ENCODE measurements around the gene RAB3GAP2.
"Not testable (repeated sequence)": the region's sequence is repeated elsewhere in the genome, so short reads cannot be mapped to it uniquely, and the experiment has no call there.

Gene RAB3GAP2

DNA sequence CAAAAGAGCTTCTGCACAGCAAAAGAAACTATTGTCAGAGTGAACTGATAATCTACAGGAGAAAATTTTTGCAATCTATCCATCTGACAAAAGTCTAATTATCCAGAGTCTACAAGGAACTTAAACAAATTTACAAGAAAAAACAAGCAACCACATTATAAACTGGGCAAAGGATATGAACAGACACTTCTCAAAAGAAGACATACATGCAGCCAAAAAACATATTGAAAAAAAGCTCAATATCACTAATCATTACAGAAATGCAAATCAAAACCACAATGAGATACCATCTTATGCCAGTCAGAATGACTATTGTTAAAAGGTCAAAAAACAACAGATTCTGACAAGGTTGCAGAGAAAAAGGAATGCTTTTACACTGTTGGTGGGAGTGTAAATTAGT, 12.5 kb downstream of the RAB3GAP2 start:
- H3K4me1 ChIP-seq (ENCODE audit: control insufficient read depth in 2 of 2, insufficient read depth in 1 of 2, low read depth in 1 of 2, low read length in 2 of 2); DNase-seq (ENCODE audit: low spot score); H2AFZ ChIP-seq (ENCODE audit: low read length); H3K18ac ChIP-seq (ENCODE audit: low read length); H3K27ac ChIP-seq (replicated peaks; ENCODE audit: low read length); H3K4me3 ChIP-seq (ENCODE audit: low read length in 2 of 2); H4K8ac ChIP-seq (ENCODE audit: low read depth, low read length); H2BK15ac ChIP-seq (ENCODE audit: low read length); H3K14ac ChIP-seq (ENCODE audit: low read length); H2BK5ac ChIP-seq (ENCODE audit: low read length); H3K4ac ChIP-seq (ENCODE audit: low read length); H3K4me2 ChIP-seq (ENCODE audit: insufficient read depth, low read length, poor library complexity, severe bottlenecking); H2BK120ac ChIP-seq (ENCODE audit: low read depth, low read length); H3K9ac ChIP-seq (ENCODE audit: low read depth, low read length, poor library complexity); H3K27me3 ChIP-seq (ENCODE audit: control insufficient read depth in 3 of 3, insufficient read depth in 3 of 3, low read depth in 1 of 3, low read length in 3 of 3); H3K23ac ChIP-seq (ENCODE audit: low read depth, low read length, poor library complexity); H3K79me1 ChIP-seq (ENCODE audit: low read depth, low read length); H2BK12ac ChIP-seq (ENCODE audit: low read length); H4K91ac ChIP-seq (ENCODE audit: low read depth, low read length, poor library complexity); H2AK5ac ChIP-seq (ENCODE audit: low read depth, low read length): not testable (repeated sequence)
- Histone ChIP-seq H3K36me3 (replicated peaks in 1 of 2; ENCODE audit: control insufficient read depth in 2 of 2, insufficient read depth in 2 of 2, low read length in 2 of 2) (peaks cover 0 to 24% of the 10 kb centered on the region in 2 donors), H3K9me3 (replicated peaks in 1 of 2; ENCODE audit: control insufficient read depth in 2 of 2, insufficient read depth in 1 of 2, low read depth in 1 of 2, low read length in 2 of 2) (peaks cover 0 to 36% of the 10 kb centered on the region in 2 donors)

GRCh38 chr1:220256194-220256593, 16.1 kb downstream of the RAB3GAP2 start:
- H3K4me3 ChIP-seq (ENCODE audit: low read length in 2 of 2); H2BK12ac ChIP-seq (ENCODE audit: low read length); DNase-seq (ENCODE audit: low spot score); H2BK15ac ChIP-seq (ENCODE audit: low read length); H4K8ac ChIP-seq (ENCODE audit: low read depth, low read length); H3K27me3 ChIP-seq (ENCODE audit: control insufficient read depth in 3 of 3, insufficient read depth in 3 of 3, low read depth in 1 of 3, low read length in 3 of 3); H2AK5ac ChIP-seq (ENCODE audit: low read depth, low read length); H4K91ac ChIP-seq (ENCODE audit: low read depth, low read length, poor library complexity); H3K4me1 ChIP-seq (ENCODE audit: control insufficient read depth in 2 of 2, insufficient read depth in 1 of 2, low read depth in 1 of 2, low read length in 2 of 2); H2AFZ ChIP-seq (ENCODE audit: low read length); H2BK120ac ChIP-seq (ENCODE audit: low read depth, low read length); H3K79me1 ChIP-seq (ENCODE audit: low read depth, low read length); H3K23ac ChIP-seq (ENCODE audit: low read depth, low read length, poor library complexity); H3K9ac ChIP-seq (ENCODE audit: low read depth, low read length, poor library complexity); H2BK5ac ChIP-seq (ENCODE audit: low read length); H3K4ac ChIP-seq (ENCODE audit: low read length); H3K27ac ChIP-seq (replicated peaks; ENCODE audit: low read length); H3K18ac ChIP-seq (ENCODE audit: low read length); H3K14ac ChIP-seq (ENCODE audit: low read length); H3K4me2 ChIP-seq (ENCODE audit: insufficient read depth, low read length, poor library complexity, severe bottlenecking): not testable (repeated sequence)
- Histone ChIP-seq H3K36me3 (replicated peaks in 1 of 2; ENCODE audit: control insufficient read depth in 2 of 2, insufficient read depth in 2 of 2, low read length in 2 of 2) (peaks cover 13 to 26% of the 10 kb centered on the region in 2 donors), H3K9me3 (replicated peaks in 1 of 2; ENCODE audit: control insufficient read depth in 2 of 2, insufficient read depth in 1 of 2, low read depth in 1 of 2, low read length in 2 of 2) (peaks cover 8 to 33% of the 10 kb centered on the region in 2 donors)
- no CpG with 5 or more reads among the region's 3 CpGs for WGBS, 2 donors (ENCODE audit: extremely low coverage in 2 of 2, insufficient read length in 2 of 2, insufficient replicate concordance in 1 of 2)

DNA sequence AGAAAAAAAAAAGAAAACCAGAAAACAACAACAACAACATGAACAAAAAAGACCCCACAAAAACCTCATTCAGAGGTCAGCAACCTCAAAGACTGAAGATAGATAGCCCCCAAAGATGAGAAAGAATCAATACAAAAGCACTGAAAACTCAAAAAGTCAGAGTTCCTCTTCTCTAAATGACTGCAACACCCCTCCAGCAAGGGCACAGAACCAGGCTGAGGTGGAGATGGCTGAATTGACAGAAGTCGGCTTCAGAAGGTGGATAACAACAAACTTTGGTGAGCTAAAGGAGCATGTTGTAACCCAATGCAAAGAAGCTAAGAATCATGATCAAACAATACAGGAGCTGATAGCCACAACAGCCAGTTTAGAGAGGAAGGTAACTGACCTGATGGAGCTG, 17.0 kb downstream of the RAB3GAP2 start:
- WGBS, 2 donors (ENCODE audit: extremely low coverage in 2 of 2, insufficient read length in 2 of 2, insufficient replicate concordance in 1 of 2) = no CpG with 5 or more reads among the region's 1 CpG
- Histone ChIP-seq H3K27ac (replicated peaks; ENCODE audit: low read length) (no peak overlapping the region), H2BK5ac (ENCODE audit: low read length) (no peak overlapping the region), H3K18ac (ENCODE audit: low read length) (no peak overlapping the region), H2AFZ (ENCODE audit: low read length) (no peak overlapping the region), H3K23ac (ENCODE audit: low read depth, low read length, poor library complexity) (no peak overlapping the region), H3K9me3 (replicated peaks in 1 of 2; ENCODE audit: control insufficient read depth in 2 of 2, insufficient read depth in 1 of 2, low read depth in 1 of 2, low read length in 2 of 2) (peaks cover 8 to 38% of the 10 kb centered on the region in 2 donors), H2BK12ac (ENCODE audit: low read length) (no peak overlapping the region), H2BK120ac (ENCODE audit: low read depth, low read length) (no peak overlapping the region), H3K4me2 (ENCODE audit: insufficient read depth, low read length, poor library complexity, severe bottlenecking) (no peak overlapping the region), H2BK15ac (ENCODE audit: low read length) (no peak overlapping the region), H4K8ac (ENCODE audit: low read depth, low read length) (no peak overlapping the region), H4K91ac (ENCODE audit: low read depth, low read length, poor library complexity) (no peak overlapping the region), H3K4me1 (ENCODE audit: control insufficient read depth in 2 of 2, insufficient read depth in 1 of 2, low read depth in 1 of 2, low read length in 2 of 2) (no peaks in the 10 kb centered on the region), H3K27me3 (ENCODE audit: control insufficient read depth in 3 of 3, insufficient read depth in 3 of 3, low read depth in 1 of 3, low read length in 3 of 3) (no peaks in the 10 kb centered on the region), H3K14ac (ENCODE audit: low read length) (no peak overlapping the region), H3K36me3 (replicated peaks in 1 of 2; ENCODE audit: control insufficient read depth in 2 of 2, insufficient read depth in 2 of 2, low read length in 2 of 2) (peaks cover 13 to 34% of the 10 kb centered on the region in 2 donors), H2AK5ac (ENCODE audit: low read depth, low read length) (no peak overlapping the region), H3K4ac (ENCODE audit: low read length) (no peak overlapping the region), H3K79me1 (ENCODE audit: low read depth, low read length) (peaks cover 9% of the 10 kb centered on the region), H3K9ac (ENCODE audit: low read depth, low read length, poor library complexity) (no peak overlapping the region), H3K4me3 (ENCODE audit: low read length in 2 of 2) (no peak overlapping the region)
- no peak for DNase-seq (ENCODE audit: low spot score)

- not testable (repeated sequence) for H2BK5ac ChIP-seq (ENCODE audit: low read length)
These were observed 19.0 kb downstream of the RAB3GAP2 start for GRCh38 chr1:220253290-220253689.

More at GRCh38 chr1:220253290-220253689, 19.0 kb downstream of the RAB3GAP2 start:
- Histone ChIP-seq H3K4me3 (ENCODE audit: low read length in 2 of 2) (peak overlapping the region in 1 of 2 donors; percentile 65), H3K9me3 (replicated peaks in 1 of 2; ENCODE audit: control insufficient read depth in 2 of 2, insufficient read depth in 1 of 2, low read depth in 1 of 2, low read length in 2 of 2) (peaks cover 18 to 52% of the 10 kb centered on the region in 2 donors), H3K36me3 (replicated peaks in 1 of 2; ENCODE audit: control insufficient read depth in 2 of 2, insufficient read depth in 2 of 2, low read length in 2 of 2) (peaks cover 18 to 37% of the 10 kb centered on the region in 2 donors), H3K79me1 (ENCODE audit: low read depth, low read length) (peaks cover 14% of the 10 kb centered on the region), H3K9ac (ENCODE audit: low read depth, low read length, poor library complexity) (peak overlapping the region; percentile 21)
- not testable (repeated sequence) for H3K23ac ChIP-seq (ENCODE audit: low read depth, low read length, poor library complexity); H3K18ac ChIP-seq (ENCODE audit: low read length); H4K91ac ChIP-seq (ENCODE audit: low read depth, low read length, poor library complexity); H3K27me3 ChIP-seq (ENCODE audit: control insufficient read depth in 3 of 3, insufficient read depth in 3 of 3, low read depth in 1 of 3, low read length in 3 of 3); H2AFZ ChIP-seq (ENCODE audit: low read length); H2BK15ac ChIP-seq (ENCODE audit: low read length); H2BK120ac ChIP-seq (ENCODE audit: low read depth, low read length); H2BK12ac ChIP-seq (ENCODE audit: low read length); H3K4me2 ChIP-seq (ENCODE audit: insufficient read depth, low read length, poor library complexity, severe bottlenecking); H3K14ac ChIP-seq (ENCODE audit: low read length); DNase-seq (ENCODE audit: low spot score); H3K4me1 ChIP-seq (ENCODE audit: control insufficient read depth in 2 of 2, insufficient read depth in 1 of 2, low read depth in 1 of 2, low read length in 2 of 2); H3K27ac ChIP-seq (replicated peaks; ENCODE audit: low read length); H4K8ac ChIP-seq (ENCODE audit: low read depth, low read length); H2AK5ac ChIP-seq (ENCODE audit: low read depth, low read length); H3K4ac ChIP-seq (ENCODE audit: low read length)
- no CpG with 5 or more reads among the region's 12 CpGs for WGBS, 2 donors (ENCODE audit: extremely low coverage in 2 of 2, insufficient read length in 2 of 2, insufficient replicate concordance in 1 of 2)
